Right renal cortex interstitium (tissue), 3 donors: ENCODE data around the gene SLC12A1. TPM values are rescaled to one million over a fixed set of nuclear protein-coding genes. Genes with fewer than 3 reads are reported as not detected.

Experiments used
- DNase-seq, 3 donors: peaks; one replicate each; pipeline ENCODE4 v3.0.0-alpha.2; 2013; ENCODE audit warnings: low read depth in 3 of 3, low spot score in 2 of 3
- polyA plus RNA-seq, 3 donors: library from polyadenylated mRNA; unstranded; fragments of 120-200 nt; gene quantifications; one replicate each; pipeline ENCODE4 v1.2.1, GENCODE V29; 2013; ENCODE audit not compliant: insufficient read length in 3 of 3

Gene SLC12A1
- polyA plus RNA-seq, 3 donors, result 418 to 735 (median 462) TPM

DNA sequence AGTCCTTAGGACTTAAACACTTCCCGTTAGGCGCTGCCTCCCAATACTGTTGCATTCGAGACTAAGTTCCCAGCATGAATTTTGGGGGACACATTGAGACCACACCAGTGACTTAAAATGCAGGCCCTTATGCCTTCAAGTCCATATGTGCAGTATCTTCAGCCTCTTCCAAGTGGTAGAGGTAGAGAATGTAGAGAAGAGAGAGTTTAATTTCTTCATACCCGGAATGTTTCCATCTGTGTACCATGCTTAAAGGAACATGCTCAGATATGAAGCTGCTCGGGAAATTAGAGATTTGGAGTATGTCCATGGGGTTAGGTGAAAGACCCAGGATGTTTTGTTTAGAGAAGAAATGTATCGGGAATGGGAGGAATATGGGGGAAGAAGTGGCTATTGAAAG is 137.8 kb downstream of the SLC12A1 start:
- no peak for DNase-seq

DNA sequence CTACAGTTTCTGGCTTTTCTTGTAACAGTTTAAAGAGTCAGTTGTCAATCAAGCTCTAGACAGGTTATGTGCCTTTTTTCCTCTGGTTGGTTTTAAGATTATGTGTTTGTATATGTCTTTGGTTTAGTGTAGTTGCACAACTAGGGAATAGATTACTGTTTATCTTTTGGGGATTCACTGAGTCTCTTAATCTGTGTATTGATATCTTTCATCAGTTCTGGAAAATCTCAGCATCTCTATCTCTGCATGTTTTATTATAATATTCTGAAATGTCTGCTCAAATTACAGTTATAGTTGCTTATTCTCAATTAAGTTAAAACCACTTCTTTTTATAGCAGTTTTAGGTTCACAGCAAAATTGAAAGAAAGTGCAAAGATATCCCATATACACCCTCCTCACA is 139.4 kb downstream of the SLC12A1 start:
- DNase-seq, result no peak

DNA sequence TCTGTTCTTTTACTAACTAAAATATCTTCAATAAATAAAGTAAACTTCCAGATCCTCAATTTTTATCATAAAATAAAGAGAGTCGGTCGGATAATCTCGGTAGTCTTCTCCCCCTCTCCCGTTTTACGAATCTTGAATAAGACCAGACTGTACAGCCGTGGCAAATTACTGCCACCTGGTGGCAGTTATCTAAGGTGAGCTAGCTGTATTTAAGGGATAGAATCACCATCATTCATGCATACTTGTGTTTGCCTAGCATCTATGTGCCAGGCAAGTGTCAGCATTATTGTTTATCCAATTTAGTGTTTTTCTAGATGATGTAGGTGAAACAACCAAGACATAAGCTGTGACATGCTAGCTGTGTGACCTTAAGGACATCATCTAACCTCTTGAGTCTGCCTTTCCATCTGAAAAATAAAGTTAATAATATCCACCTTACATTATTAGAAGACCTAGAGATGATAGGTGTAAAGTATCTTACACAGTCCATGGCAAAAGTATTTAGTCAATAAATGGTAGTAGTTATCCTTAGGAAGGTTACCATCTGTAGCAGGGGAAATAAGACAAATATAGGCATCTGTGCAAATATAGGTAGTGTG is 146.5 kb downstream of the SLC12A1 start:
- peak in 1 of 3 donors; percentile 54 for DNase-seq

Other genes starting within 250 kb of the SLC12A1 start
- 1 to 10 TPM in 1 of 3 donors, under 1 TPM in 2; 0.52 to 1.1 (median 0.61) TPM for gene SLC24A5, start 85.3 kb upstream of the SLC12A1 start, polyA plus RNA-seq
- gene MYEF2, start 28.0 kb upstream of the SLC12A1 start, polyA plus RNA-seq, result 100 to 1,000 TPM in 2 of 3 donors, 10 to 100 TPM in 1; 95.6 to 112 (median 105) TPM
- not detected for gene CTXN2, start 14.6 kb upstream of the SLC12A1 start, polyA plus RNA-seq
- 100 to 1,000 TPM; 138 to 149 (median 141) TPM for gene DUT, start 125.1 kb downstream of the SLC12A1 start, polyA plus RNA-seq